Measurements from ENCODE around the gene TNRC6B.
"Not testable (repeated sequence)": the region's sequence is repeated elsewhere in the genome, so short reads cannot be mapped to it uniquely, and the experiment has no call there.

Gene TNRC6B

DNA sequence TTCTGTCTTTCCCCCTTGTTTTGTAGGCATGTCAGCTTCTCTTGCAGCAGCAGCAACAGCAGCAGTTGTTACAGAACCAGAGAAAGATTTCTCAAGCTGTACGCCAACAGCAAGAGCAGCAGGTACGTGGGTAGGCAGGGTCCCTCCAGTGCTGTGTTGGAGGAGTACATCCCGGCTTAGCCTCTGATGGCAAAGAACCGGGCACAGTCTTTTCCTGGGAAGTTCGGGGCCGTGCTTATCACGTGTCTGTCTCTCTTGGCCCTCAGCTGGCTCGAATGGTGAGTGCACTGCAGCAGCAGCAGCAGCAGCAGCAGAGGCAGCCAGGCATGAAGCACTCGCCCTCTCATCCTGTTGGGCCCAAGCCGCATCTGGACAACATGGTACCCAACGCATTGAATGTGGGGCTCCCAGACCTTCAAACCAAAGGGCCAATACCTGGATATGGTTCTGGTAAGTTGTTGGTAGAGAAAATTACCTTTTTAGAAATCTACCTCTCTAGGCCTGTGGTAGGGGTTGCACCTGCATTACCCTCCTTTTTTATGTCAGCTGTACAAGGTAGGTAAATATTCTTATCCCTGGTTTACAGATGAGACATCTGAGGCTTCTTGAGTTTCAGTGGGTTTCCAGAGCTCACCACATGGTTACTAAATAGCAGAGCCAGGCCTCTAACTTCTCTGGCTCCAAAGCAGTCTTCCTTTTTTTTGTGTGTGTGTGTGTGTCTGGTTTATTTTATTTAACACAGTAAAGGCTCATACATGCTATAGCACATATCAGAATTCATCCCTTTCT lies 123.4 kb downstream of the TNRC6B start:
- DNase-seq, result no peak

DNA sequence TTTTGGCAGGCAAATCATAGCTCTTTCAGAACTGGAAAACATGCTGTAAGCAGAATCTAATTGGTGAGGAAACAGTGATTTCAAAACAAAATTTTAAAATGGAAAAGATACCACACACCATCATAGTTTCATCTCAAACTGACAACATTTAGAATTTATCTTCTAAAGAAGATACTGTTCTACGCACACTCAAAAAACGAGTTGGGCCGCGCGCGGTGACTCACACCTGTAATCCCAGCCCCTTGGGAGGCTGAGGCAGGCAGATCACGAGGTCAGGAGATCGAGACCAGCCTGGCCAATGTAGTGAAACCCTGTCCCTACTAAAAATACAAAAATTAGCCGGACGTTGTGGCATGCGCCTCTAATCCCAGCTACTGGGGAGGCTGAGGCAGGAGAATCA lies 124.4 kb downstream of the TNRC6B start:
- no peak for DNase-seq

DNA sequence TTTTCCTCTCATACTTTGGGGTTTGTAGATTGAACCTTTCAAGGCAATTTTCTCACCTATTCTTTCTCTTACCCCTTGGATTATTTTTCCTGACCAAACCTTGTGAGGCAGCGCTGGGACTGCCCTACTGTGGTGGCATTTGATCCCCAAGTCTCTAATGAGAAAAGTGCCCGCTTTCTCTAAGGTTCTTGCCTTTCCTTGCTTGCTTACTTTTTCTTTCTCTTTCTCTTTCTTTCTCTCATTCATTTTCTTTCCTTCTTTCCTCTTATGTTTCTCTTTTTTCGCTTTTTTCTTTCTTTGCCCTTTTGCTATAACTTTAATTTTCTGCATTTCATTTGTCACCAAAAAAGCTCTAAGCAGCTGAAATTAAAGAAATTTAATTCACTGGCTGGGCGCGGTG lies 127.9 kb downstream of the TNRC6B start:
- DNase-seq, result no peak

DNA sequence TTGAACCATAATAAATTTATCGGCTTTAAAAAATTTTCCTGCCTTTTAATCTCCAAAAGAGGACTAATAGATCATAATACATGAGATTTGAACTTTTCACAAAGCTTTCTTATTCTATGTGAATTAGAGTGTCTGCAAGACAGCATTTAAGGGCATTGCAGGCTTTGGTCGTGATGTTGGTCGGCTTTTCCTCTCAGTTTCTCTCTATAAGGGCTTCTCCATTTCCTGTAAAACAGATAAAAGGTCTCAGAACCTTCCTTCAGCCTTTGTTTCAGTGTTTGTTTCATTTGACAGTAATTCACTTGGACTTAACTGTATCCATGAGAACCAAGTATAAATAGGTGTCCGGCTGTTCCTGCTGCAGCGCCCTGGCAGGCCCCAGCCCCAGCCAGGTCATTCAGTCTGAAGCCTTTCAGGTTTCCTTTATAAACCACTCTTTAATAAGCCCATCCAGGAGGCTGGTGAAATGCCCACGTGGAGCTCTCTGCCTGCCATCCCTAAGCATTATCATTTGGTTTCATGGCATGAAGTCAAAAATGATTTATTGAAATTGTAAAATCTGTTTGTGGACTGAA lies 131.4 kb downstream of the TNRC6B start:
- no peak for DNase-seq

DNA sequence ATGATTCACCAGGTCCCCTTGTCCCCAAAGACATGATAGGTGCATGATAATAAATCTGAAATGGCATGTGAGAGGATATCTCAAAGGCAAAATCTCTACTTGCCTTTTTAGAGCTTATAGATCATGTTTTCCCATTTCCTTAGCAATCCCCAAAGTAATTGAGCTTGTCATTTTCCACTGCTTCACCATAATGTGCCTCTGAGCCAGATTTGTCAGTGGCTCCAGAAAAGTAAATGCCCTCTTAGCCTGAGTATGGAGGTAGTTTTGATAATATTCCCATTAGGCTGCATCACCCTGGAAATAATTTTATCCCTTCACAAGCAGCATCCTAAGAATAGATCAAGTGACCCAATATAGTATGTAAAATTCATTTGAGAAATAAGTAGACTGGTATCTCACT lies 131.9 kb downstream of the TNRC6B start:
- DNase-seq, result no peak

DNA sequence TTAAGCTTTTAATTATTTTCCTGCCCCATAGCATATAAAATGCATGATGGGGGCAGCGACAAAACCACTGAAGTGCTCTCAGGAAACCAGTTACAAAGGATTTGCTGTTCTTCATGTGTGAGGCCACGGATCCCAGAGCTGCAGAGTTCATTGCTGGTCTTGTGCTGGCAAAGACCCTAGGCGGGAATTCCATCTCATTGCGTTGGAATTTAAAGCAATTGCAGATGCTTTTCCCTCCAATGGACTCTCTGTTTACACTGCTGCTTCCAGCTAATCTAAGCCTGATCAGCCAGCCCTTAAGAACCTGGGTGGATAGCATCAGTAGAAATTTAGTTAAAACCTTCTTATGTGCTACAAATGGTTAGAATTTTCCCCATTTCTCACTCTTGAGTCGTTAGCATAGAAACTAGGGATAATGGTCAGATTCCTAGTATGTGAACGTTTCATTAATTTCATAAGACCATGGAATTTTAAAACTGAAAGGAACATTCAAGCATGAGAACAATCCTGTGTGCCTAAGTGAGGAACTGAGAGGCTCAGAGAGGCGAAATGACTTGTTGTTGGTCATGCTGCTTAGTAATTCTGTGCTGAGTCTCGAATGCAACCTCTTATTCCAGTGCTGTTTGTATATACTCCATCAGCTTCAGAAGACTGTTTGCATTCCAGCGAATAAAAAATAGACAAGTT lies 132.5 kb downstream of the TNRC6B start:
- no peak for DNase-seq

DNA sequence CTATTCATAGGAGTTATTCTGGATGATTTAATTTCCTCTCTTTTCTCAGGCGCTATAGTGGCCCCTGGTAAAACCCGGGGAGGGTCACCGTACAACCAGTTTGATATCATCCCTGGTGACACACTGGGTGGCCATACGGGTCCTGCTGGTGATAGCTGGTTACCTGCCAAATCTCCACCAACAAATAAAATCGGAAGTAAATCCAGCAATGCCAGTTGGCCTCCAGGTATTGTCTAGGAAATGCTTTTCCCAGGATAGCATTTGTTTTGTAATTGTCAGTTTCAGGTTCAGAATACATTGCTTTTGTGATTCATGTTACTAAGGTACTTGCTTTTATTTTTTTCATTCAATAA lies 133.0 kb downstream of the TNRC6B start:
- no peak for DNase-seq

DNA sequence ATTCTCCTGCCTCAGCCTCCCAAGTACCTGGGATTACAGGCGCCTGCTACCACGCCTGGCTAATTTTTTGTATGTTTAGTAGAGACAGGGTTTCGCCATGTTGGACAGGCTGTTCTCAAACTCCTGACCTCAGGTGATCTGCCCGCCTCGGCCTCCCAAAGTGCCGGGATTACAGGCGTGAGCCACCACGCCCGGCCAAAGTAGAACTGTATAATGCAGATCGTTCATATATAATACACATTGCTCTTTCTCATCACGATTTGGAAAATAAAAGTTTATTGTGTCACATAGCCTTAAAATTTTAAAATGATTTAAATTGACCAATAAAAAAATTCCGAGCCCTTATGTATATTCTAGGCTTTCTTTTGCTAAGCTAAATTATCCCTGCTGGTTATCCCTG lies 133.9 kb downstream of the TNRC6B start:
- DNase-seq, result not testable (repeated sequence)

DNA sequence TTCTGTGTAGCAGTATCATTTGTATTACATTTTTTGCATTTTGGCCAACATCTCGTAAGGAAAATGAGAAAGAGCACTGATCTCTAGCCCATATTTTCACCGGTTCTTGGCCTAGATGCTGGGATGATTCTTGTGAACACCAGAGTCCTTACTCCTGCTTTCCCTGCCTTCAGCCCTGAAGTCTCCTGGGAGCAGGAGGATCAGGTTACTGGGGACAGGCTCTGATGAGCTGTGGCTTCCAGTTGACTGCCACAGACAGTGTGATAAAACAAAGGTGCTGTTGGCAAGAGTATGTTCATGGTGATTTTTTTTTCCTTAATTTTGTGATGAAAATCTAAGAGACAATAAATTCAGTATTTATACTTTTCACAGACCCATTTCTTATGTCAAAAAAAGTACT lies 134.3 kb downstream of the TNRC6B start:
- no peak for DNase-seq

DNA sequence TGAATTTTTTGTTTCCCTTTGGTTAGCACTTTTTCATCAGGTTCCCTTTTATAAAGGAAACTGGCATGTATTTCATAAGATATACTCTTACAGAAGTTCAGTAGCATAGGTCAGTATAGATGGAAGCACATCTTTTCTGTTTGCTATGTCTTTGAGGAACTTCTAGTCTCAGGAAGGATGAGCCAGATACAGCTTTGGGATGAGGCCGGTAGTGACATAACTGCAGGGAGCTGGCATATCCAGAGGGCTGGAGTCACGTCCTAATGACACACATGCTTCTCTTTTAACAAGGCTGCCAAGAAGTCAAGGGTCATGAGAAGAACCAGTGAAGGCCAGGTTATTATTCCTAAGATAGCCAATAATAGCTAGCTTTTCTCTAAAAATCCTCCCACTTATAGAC lies 135.3 kb downstream of the TNRC6B start:
- no peak for DNase-seq

DNA sequence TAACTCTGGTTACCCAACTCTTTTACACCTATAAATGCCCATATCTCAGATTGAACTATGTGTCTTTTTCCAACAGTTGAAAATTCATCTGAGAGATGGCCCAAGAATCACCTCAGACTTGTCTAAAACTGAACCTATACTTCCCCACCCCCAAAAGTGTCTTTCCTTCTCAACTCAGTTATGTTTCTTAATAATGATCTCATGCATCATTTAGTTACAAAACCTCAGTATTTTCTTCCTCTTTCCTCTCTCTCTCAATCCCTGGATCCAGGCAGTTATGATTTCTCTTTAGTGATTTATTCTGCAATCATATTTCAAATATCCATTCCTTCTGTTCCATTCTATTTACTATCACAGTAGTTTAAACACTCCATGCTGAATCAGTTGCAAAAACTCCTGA lies 136.3 kb downstream of the TNRC6B start:
- DNase-seq, result no peak

DNA sequence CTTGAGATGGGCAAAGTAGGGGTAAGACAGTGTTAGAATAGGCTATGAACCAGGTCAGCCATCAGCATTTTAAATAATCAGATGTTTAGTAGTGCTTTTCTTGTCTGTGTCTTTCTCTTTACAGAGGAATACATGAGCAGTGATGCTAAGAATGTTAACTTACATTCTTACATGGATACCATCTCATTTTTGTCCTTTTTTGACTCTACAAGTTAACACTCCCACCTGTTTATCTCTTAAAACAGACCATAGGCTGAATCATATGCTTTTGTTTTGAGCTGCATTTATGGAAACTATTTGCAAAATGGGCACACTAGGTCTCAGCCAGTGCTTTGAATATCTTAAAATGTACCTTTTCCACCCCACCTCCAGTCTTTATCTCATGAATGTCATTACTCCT lies 143.0 kb downstream of the TNRC6B start:
- DNase-seq, result no peak

DNA sequence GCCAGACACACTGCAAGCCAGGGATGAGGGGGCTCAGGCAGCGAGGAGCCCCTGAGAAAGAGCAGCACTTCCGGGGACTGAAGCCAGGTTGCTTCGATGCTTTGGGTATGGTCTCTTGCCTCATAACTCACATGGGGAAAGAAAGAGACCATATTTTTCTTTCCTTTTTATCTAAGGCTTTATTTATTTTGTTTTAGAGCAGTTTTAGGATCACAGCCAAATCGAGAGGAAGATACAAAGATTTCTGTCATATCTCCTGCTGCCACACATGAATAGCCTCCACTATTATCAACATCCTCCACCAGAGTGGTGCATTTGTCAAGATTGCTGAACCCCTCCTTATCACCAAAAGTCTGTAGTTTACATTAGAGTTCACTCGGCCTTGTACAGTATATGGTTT lies 144.3 kb downstream of the TNRC6B start:
- DNase-seq, result no peak

DNA sequence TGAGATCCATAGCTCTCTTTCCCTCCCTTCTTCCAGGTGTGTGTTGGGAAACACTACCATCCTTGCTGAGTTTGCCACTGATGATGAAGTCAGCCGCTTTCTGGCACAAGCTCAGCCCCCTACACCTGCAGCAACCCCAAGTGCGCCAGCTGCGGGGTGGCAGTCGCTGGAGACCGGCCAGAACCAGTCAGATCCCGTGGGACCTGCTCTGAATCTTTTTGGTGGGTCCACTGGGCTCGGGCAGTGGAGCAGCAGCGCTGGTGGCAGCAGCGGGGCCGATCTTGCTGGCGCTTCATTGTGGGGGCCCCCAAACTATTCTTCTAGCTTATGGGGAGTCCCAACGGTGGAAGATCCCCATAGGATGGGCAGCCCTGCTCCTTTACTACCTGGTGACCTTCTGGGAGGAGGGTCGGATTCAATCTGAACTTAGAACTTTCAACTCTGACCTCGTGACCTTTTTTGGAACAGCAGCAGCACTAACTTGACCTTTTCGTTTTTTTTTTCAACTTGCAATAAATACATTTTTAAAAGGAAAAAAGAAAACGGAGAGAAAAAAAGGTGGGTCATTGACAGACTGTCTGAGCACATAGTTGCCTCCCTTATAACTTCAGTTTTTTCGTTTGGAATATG lies 145.2 kb downstream of the TNRC6B start:
- DNase-seq, result no peak

DNA sequence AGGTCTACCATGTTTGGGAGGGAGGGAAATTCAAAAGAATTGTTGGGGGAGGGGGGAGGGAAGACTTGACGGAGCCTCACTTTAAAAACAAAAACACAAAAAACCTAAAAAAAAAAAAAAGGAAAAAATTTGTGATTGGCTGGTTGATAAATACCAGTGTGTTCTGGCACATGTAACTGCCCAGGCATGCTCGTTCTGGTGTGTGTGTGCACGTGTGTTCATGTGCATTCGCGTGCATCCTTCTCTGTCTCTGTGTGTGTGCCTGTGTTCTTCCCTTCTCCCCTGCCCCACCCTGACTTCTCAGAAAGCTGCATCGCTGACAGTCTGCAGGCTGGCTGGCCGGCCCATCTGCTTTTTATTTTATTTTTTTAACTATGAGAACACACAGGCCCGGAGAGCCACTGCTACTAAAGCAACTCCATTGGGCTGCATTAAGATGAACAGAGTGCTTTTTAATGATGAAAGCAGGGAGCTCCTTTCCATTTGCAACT lies 146.0 kb downstream of the TNRC6B start:
- no peak for DNase-seq

DNA sequence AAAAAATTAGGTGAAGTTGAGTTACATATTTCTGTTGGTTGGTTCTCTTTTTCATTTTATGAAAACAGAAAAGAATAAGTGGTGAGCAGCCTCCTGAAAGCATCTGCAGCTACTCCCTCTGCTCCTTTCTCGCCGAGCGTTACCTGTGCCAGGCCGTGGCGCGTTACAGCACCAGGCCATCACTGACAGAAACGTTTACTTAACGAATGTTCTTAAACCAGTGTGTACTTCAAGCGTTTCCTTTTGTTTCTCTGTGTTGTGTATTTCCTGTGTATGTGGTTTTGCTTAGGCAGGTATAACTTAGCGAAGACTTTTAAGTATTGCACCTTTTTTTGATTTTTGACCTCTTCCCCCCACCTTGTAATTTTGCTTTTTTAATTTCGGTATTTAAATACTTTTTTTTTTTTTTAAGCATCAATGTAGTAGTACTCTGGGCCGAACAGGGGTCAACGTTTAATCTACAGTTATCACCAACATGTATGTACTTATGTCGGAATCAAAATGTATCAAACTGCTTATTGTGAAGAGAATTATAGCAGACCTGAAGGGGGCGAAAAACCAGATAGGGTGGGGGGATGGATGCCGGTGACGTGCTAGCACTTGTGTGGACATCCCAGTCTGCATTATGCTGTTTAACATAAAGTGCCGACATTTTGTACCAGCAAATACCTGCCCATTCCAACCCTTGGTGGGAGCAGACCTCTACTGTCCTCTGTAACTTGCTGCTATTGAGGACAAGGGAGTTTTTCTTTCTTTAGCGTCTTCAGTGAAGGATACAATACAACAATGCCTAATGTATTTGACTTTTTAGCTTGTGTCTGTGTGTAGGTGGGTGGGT lies 147.0 kb downstream of the TNRC6B start:
- DNase-seq, result no peak

DNA sequence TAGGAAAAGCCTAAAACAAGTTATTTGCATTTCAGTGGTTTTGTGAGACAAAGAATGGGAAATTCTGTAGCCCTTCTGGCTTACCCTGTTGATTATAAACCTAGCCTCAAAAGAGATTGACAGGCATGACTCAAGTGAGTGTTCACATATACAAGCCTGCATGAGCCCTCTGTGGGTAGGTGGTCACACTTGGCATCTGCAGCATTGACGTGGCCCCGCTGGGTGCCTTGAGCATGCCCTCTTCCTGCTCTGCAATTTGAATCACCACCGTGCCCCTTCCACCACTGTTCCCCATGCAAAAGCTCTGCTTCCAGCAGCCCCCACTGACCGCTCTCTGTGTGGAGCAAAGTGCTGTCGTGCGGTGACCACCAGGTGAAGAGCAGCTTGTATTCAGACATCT lies 147.6 kb downstream of the TNRC6B start:
- DNase-seq, result no peak

DNA sequence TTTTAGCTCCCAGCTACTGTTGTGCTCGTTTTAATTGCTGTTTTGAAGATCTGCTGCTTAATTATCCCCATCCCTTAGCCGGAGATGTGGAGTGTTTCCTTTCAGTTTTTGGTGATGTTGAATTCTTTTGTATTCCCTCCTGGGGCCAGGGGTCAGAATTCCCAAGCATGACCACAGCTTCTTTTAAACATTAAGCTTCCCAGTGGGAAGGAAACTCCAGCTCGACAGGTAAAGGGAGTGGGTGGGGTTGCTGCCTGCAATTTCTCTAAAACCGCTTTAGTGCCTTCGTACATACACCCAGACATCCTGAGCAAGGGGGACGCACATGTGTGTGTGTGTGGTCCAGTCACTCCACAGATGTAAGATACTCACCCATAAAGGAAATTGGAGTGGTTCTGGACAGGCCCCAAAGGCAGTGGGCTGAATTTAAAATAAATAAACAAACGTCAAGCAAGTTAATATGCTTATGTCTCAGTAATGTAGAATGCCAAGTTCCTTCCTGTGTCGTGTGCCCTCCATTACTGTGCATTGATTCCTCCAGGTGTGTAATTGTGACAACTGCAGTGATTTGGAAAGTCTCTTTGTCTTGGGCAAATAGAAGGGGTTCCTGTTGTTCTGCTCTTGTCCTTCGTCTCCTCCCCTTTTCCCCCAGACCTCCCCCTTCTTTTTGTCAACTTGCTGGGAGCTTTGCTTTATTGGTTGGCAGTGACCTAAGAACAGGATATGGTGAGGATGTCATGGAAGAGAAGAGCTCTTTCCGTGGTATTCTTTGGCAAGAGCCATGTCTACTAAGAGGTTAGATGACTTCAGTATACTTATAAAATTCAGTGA lies 149.4 kb downstream of the TNRC6B start:
- no peak for DNase-seq

DNA sequence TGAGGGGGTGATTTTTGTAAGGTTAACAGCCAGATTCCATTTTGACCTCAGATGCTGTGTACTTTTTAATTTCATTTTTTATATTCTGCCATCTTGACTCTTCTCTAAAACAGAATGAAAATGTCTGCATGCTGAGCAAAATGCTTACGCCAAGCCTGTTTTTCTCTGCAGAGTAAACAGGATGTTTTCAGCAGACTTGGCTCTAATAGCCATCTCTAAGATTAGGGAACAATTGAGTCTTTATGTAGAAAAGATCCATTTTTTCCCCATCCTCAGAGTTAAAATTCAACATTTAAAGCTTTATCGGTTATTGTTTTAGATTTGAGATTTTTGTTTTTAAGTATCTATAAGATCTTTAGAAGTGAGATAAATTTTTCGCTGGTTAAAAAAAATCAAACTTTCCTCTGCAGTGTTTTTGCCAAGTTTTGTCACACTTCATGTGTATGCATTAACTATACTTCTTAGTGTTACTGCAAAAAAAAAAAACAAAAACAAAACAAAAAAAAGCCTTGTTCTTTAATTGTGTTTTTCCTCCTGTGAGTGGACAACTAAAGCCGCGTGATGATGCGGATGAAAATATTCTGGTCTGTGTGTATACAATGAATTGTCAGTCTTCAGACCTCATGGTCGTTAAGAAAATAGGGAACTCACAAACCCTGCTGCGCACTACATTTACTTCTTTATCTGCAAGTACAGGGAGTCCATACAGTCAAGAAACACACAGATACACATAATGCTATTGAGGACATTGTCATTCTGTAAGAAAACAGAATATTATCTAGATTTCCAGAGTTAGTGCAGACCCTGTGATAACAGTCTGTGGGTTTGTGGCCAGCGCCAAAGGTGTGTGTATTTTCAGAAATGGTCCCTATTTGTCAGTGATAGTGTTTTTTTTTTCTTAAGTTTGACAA lies 151.1 kb downstream of the TNRC6B start:
- no peak for DNase-seq

DNA sequence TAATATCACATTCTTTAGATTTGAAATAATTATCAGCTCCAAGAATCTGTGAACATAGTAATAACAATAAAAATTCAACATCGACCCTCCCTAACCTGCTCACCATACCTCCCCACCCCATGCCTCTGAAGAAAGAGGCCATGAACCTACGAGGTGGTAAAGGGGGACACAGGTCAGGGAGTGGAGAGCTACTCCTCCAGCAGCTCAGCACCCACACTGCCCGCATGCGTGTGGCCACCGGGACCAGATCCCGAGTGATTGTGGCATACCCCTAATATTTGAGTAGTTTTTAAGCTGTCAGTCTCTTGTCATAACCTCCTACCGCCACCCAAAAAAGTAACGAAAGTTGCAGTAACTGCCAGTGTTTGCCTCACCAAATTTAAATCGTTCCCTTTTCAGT lies 151.7 kb downstream of the TNRC6B start:
- DNase-seq, result no peak

DNA sequence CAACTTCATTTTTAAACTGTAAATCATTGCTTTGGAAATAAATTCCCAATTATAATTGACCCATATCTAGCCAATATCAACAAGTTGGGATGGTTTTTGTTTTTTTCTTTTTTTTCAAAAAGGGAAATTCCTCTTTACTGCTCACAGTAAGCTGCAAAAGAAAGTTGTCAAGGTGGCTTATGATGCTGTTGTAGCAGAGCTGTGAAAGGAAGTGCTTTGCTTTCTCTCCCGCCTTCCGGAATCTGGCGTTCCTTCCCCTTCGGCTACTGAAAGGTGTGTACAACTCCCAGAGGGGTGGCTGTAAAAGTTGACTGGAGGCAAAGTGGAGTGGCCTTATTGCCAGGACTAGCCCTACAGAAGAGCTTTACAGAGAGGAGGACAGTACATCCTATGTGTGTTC lies 152.4 kb downstream of the TNRC6B start:
- no peak for DNase-seq
